H1 (cell line): Measurements from ENCODE around the gene HIPK2. TPM values are rescaled to one million over a fixed set of nuclear protein-coding genes. Genes with fewer than 3 reads are reported as not detected.

ENCODE experiments used
- BACH1 ChIP-seq: IDR thresholded peaks from 2 replicates; pipeline ENCODE4 v1.6.1; 2012; ENCODE audit warnings: low read length, improper control_type of control experiment
- CHD7 ChIP-seq: fragments of 300-600 bp; sonication (generic); IDR thresholded peaks from 2 replicates; pipeline ENCODE4 v1.7.1; 2012; ENCODE audit warnings: low read length, moderate library complexity, mild to moderate bottlenecking, inconsistent platforms; ENCODE audit not compliant: insufficient replicate concordance
- CTBP2 ChIP-seq: IDR thresholded peaks from 2 replicates; pipeline ENCODE4 v1.7.0; 2011; ENCODE audit warnings: borderline replicate concordance, mild to moderate bottlenecking, moderate library complexity, mixed read lengths, low read length; ENCODE audit not compliant: insufficient read depth, insufficient read length
- EZH2 ChIP-seq: fragments of 200-600 bp; sonication (generic); IDR thresholded peaks from 2 replicates; pipeline ENCODE4 v1.7.1; 2012; ENCODE audit warnings: low read depth, mild to moderate bottlenecking, moderate library complexity, low read length, inconsistent platforms; ENCODE audit not compliant: severe bottlenecking
- POLR2AphosphoS5 ChIP-seq: IDR thresholded peaks from 2 replicates; pipeline ENCODE4 v1.6.1; 2011; ENCODE audit warnings: low read depth, low read length
- RNF2 ChIP-seq: fragments of 200-900, 300-1000 bp; sonication (generic); IDR thresholded peaks from 2 replicates; pipeline ENCODE4 v1.7.1; 2016; ENCODE audit warnings: borderline replicate concordance, low read depth, mild to moderate bottlenecking, antibody characterized with exemption, low read length; ENCODE audit not compliant: poor library complexity, severe bottlenecking; ENCODE audit errors: missing control alignments
- SIRT6 ChIP-seq: IDR thresholded peaks from one replicate; pipeline ENCODE4 v1.7.1; 2012; ENCODE audit warnings: low read length, inconsistent platforms
- SP4 ChIP-seq: IDR thresholded peaks from 2 replicates; pipeline ENCODE4 v1.6.1; 2012; ENCODE audit warnings: low read length, inconsistent platforms
- YY1 ChIP-seq: IDR thresholded peaks from 2 replicates; pipeline ENCODE4 v1.6.1; 2011; ENCODE audit warnings: low read depth, mild to moderate bottlenecking, low read length
- polyA plus RNA-seq, 7 experiments: library from polyadenylated mRNA; depleted of rRNA in 3 of 7; stranded (reverse) in 5 of 7; unstranded in 2 of 7; fragments of >200 nt in 5 of 7; fragments of 200-250 nt in 2 of 7; gene quantifications; 1 replicate in 5 of 7; 2 replicates in 1 of 7; 4 replicates in 1 of 7; pipeline versions ENCODE4 v1.2.1 to v1.2.3, GENCODE V29; 2011 to 2013; ENCODE audit warnings: missing spikeins in 2 of 7, mixed read lengths in 2 of 7
- total RNA-seq: library from RNA; stranded (reverse); fragmentation: NEBNext Ultra II Directional; extraction: Animal tissue kit (Norgen Biotek cat#: 25700); gene quantifications from 2 replicates; pipeline ENCODE4 v1.2.1, GENCODE V29; 2021

The HIPK2 gene
- total and polyA plus RNA-seq, 2 of the 8 experiments (the other 6 are each of a cell fraction or from before 2014, with no cell fraction given), result 8.3 to 24.3 TPM

DNA sequence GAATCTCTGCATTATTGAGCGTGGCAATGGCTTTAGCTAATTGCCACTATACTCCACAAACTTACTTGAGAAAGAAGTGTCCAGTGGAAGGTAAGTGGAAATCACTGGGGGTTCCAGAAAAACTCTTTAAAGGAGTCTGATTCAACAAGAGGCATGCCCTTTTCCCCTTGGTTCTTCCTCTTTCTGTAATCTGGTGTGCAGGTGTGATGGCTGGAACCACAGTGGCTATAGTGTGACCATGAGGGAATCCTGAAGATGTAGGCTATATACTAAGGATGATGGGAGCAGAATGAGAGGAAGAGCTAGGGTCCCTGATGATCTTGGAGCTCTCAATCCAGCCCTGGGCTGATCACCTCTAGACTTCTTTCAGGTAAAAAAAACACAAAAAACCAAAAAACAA lies 256.4 kb downstream of the HIPK2 start (continued):
- TF ChIP-seq CHD7 (no peak), BACH1 (no peak), YY1 (no peak), SIRT6 (no peak), CTBP2 (no peak), POLR2AphosphoS5 (no peak), EZH2 (no peak), SP4 (no peak), RNF2 (no peak)
